Activated B cell treated with CpG ODN at 0.5 μM for 24 hours (primary cell): ENCODE results near the gene NABP2. TPM values are rescaled to one million over a fixed set of nuclear protein-coding genes. Genes with fewer than 3 reads are reported as not detected.

Source experiments
- ATAC-seq: fragments of 200-7000 bp; cut with Tn5 transposase; one replicate; pipeline ENCODE4 v1.10.0; 2021; ENCODE audit warnings: low read depth, mild to moderate bottlenecking, moderate library complexity
- CTCF ChIA-PET: fragments of 350-600 bp; sonication (Branson Sonifier 250); formaldehyde crosslinking; loops from one replicate; lab custom pipeline; 2021; ENCODE audit warnings: antibody characterized with exemption; lab: Charles Lee
- POLR2A ChIA-PET: fragments of 350-600 bp; sonication (Branson Sonifier 250); formaldehyde crosslinking; loops from one replicate; lab custom pipeline; 2021; ENCODE audit warnings: antibody characterized with exemption; lab: Charles Lee
- DNase-seq: peaks from one replicate; pipeline ENCODE4 v3.0.0; 2022
- H3K27ac Mint-ChIP-seq: one replicate; pipeline ENCODE4 v1.8.0; 2020; ENCODE audit warnings: mixed read lengths
- H3K27me3 Mint-ChIP-seq: one replicate; pipeline ENCODE4 v1.8.0; 2021; ENCODE audit warnings: mixed read lengths
- H3K36me3 Mint-ChIP-seq: one replicate; pipeline ENCODE4 v1.8.0; 2021; ENCODE audit warnings: low read depth, mixed read lengths
- H3K4me1 Mint-ChIP-seq: one replicate; pipeline ENCODE4 v1.8.0; 2021; ENCODE audit warnings: mixed read lengths
- H3K4me3 Mint-ChIP-seq: one replicate; pipeline ENCODE4 v1.8.0; 2020; ENCODE audit warnings: mild to moderate bottlenecking, mixed read lengths
- H3K9me3 Mint-ChIP-seq: one replicate; pipeline ENCODE4 v1.8.0; 2020; ENCODE audit warnings: mixed read lengths
- intact Hi-C: fragments of 100-400 bp; cut with micrococcal nuclease; formaldehyde crosslinking; loops from one replicate; pipeline ENCODE4 v1.15.1; 2024
- total RNA-seq: library from RNA; stranded (reverse); gene quantifications from 2 replicates; pipeline ENCODE4 v1.2.3, GENCODE V29; 2022
- TF ChIP-seq, protein P1 (sequence below): fragments of 200-600 bp; IDR thresholded peaks from one replicate; pipeline ENCODE4 v1.8.0; 2022; ENCODE audit warnings: antibody characterized with exemption, mild to moderate bottlenecking

The NABP2 gene
- total RNA-seq, 1 donor from 2014 or later: 27.7 TPM

DNA sequence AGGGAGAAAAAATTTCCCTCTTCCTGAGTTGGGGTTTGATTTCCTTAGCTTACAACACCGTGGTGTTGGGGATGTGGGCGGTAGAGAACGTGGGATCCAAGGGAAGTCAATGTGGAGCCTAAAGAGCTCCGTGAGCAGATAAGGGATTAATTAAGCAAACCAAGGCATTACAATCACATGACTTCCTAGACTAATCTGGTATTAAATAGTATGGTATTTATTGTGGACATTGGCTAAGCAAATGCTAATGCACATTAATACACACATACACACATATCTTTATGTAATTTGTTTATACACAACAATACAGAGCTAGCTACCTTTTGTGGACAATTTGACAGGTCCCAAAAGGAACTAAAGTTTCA lies 1.6 kb upstream of the NABP2 start:
- H3K27ac Mint-ChIP-seq: peak overlapping the region; percentile 98
- ChIA-PET POLR2A (interaction anchor here (0.6 to 4.0 kb wide), 27 partner anchors 10 to 1723 kb away, joined by 3 to 111 read pairs (median 7); partner anchors contain the start of genes ANKRD52, CNPY2, COQ10A and ESYT1), CTCF (interaction anchor here (1.0 to 4.0 kb wide), 13 partner anchors 13 to 484 kb away, joined by 3 to 52 read pairs (median 6); partner anchors contain the start of genes ANKRD52, ESYT1, GLS2 and PA2G4)
- DNase-seq (no peak), ATAC-seq (no peak)
- H3K4me1 Mint-ChIP-seq: peaks cover 48% of the 10 kb centered on the region
- peak overlapping the region; percentile 99 for H3K4me3 Mint-ChIP-seq
- no peaks in the 10 kb centered on the region for H3K9me3 Mint-ChIP-seq
- H3K27me3 Mint-ChIP-seq: no peaks in the 10 kb centered on the region
- intact Hi-C loops: loop anchor here (5.0 kb wide), 2 partner anchors 250 to 295 kb away; partner anchors contain the start of genes PYM1 and RAB5B
- TF ChIP-seq, protein P1, sequence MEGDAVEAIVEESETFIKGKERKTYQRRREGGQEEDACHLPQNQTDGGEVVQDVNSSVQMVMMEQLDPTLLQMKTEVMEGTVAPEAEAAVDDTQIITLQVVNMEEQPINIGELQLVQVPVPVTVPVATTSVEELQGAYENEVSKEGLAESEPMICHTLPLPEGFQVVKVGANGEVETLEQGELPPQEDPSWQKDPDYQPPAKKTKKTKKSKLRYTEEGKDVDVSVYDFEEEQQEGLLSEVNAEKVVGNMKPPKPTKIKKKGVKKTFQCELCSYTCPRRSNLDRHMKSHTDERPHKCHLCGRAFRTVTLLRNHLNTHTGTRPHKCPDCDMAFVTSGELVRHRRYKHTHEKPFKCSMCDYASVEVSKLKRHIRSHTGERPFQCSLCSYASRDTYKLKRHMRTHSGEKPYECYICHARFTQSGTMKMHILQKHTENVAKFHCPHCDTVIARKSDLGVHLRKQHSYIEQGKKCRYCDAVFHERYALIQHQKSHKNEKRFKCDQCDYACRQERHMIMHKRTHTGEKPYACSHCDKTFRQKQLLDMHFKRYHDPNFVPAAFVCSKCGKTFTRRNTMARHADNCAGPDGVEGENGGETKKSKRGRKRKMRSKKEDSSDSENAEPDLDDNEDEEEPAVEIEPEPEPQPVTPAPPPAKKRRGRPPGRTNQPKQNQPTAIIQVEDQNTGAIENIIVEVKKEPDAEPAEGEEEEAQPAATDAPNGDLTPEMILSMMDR: no peak
- peaks cover 24% of the 10 kb centered on the region for H3K36me3 Mint-ChIP-seq

- ATAC-seq (no peak), DNase-seq (no peak)
- POLR2A ChIA-PET: interaction anchor here (0.7 to 4.0 kb wide), 3 partner anchors 11 to 484 kb away, joined by 4 to 111 read pairs (median 25); no protein-coding TSS in a partner anchor
These were observed 506 bp upstream of the NABP2 start for GRCh38 chr12:56223571-56224101.

GRCh38 chr12:56224954-56225353 lies 812 bp downstream of the NABP2 start:
- Mint-ChIP-seq H3K27ac (peak overlapping the region; percentile 98), H3K27me3 (no peaks in the 10 kb centered on the region), H3K36me3 (peaks cover 27% of the 10 kb centered on the region), H3K4me3 (peak overlapping the region; percentile 99), H3K4me1 (peaks cover 44% of the 10 kb centered on the region), H3K9me3 (no peaks in the 10 kb centered on the region)
- ChIA-PET POLR2A (no interaction called here), CTCF (no interaction called here)
- intact Hi-C loops: loop anchor here (1.0 to 5.0 kb wide), 10 partner anchors 19 to 487 kb away; partner anchors contain the start of genes ANKRD52, MYL6B, PYM1 and RAB5B
- DNase-seq (no peak), ATAC-seq (no peak)
- TF ChIP-seq, protein P1: no peak

More at GRCh38 chr12:56223571-56224101, 506 bp upstream of the NABP2 start:
- peaks cover 48% of the 10 kb centered on the region for H3K4me1 Mint-ChIP-seq
- H3K27ac Mint-ChIP-seq: peak overlapping the region; percentile 98
- no peaks in the 10 kb centered on the region for H3K9me3 Mint-ChIP-seq
- intact Hi-C loops: loop anchor here (1.0 to 5.0 kb wide), 10 partner anchors 17 to 485 kb away; partner anchors contain the start of genes ANKRD52, MYL6B, PYM1 and RAB5B
- TF ChIP-seq, protein P1: no peak
- peaks cover 24% of the 10 kb centered on the region for H3K36me3 Mint-ChIP-seq
- no peaks in the 10 kb centered on the region for H3K27me3 Mint-ChIP-seq
- CTCF ChIA-PET: interaction anchor here (1.3 to 4.0 kb wide), 5 partner anchors 18 to 241 kb away, joined by 5 to 52 read pairs (median 34); partner anchors contain the start of genes SMARCC2 and ZC3H10
- H3K4me3 Mint-ChIP-seq: peak overlapping the region; percentile 99

- H3K27me3 Mint-ChIP-seq: no peaks in the 10 kb centered on the region
- no peak overlapping the region for H3K4me3 Mint-ChIP-seq
- H3K9me3 Mint-ChIP-seq: no peaks in the 10 kb centered on the region
- ChIA-PET POLR2A (no interaction called here), CTCF (no interaction called here)
- H3K27ac Mint-ChIP-seq: no peak overlapping the region
- peaks cover 15% of the 10 kb centered on the region for H3K4me1 Mint-ChIP-seq
- intact Hi-C loops: no loop called here
- no peak for ATAC-seq
- H3K36me3 Mint-ChIP-seq: peaks cover 10% of the 10 kb centered on the region
- DNase-seq: no peak
- TF ChIP-seq, protein P1: no peak
These were observed 4.9 kb downstream of the NABP2 start for GRCh38 chr12:56229082-56229481.

GRCh38 chr12:56229916-56230431 lies 5.8 kb downstream of the NABP2 start, which contains the start of gene SLC39A5:
TSS of gene SLC39A5 (plus strand) at chr12:56230051. CDS start at chr12:56231275, 1,224 bp downstream.
- Mint-ChIP-seq H3K9me3 (no peaks in the 10 kb centered on the region), H3K4me1 (peaks cover 8% of the 10 kb centered on the region), H3K27ac (no peak within 1 kb of the TSS), H3K36me3 (peaks cover 10% of the 10 kb centered on the region), H3K27me3 (no peaks in the 10 kb centered on the region), H3K4me3 (no peak within 1 kb of the TSS)
- CTCF ChIA-PET: no interaction called here
- intact Hi-C loops: no loop called here
- TF ChIP-seq, protein P1: no peak
- DNase-seq: no peak
- ATAC-seq: no peak
- POLR2A ChIA-PET: interaction anchor here (0.7 kb wide), 2 partner anchors 240 to 1732 kb away, joined by 4 to 6 read pairs; no protein-coding TSS in a partner anchor
